GM21717 (cell line): ENCODE results near the gene SAMD13.

ENCODE experiments used
- ATAC-seq: cut with Tn5 transposase; IDR thresholded peaks from one replicate; pipeline ENCODE4 v1.9.1; 2021; ENCODE audit warnings: mild to moderate bottlenecking, moderate library complexity; ENCODE audit not compliant: unreplicated experiment

The SAMD13 gene

GRCh38 chr1:84301004-84301784 lies at the start of gene SAMD13:
Gene SAMD13 (plus strand): TSS chr1:84301708. CDS start chr1:84303235, 1,527 bp downstream.
- no peak for ATAC-seq

- ATAC-seq, result no peak
These were observed 48.5 kb upstream of the SAMD13 start for GRCh38 chr1:84253036-84253435.

GRCh38 chr1:84253891-84254290 lies 47.6 kb upstream of the SAMD13 start:
- ATAC-seq, result no peak

- ATAC-seq, result no peak
These were observed 46.7 kb upstream of the SAMD13 start for GRCh38 chr1:84254703-84255238.

GRCh38 chr1:84255582-84255981 lies 45.9 kb upstream of the SAMD13 start:
- no peak for ATAC-seq

- ATAC-seq, result no peak
These were observed 43.9 kb upstream of the SAMD13 start for GRCh38 chr1:84257617-84258016.

GRCh38 chr1:84259376-84259775 lies 42.1 kb upstream of the SAMD13 start:
- ATAC-seq, result no peak

GRCh38 chr1:84259989-84260388 lies 41.5 kb upstream of the SAMD13 start:
- no peak for ATAC-seq

- no peak for ATAC-seq
These were observed 40.5 kb upstream of the SAMD13 start for GRCh38 chr1:84260852-84261518.

GRCh38 chr1:84264961-84265360 lies 36.5 kb upstream of the SAMD13 start:
- no peak for ATAC-seq

GRCh38 chr1:84265867-84266266 lies 35.6 kb upstream of the SAMD13 start:
- ATAC-seq, result no peak

GRCh38 chr1:84266748-84267147 lies 34.8 kb upstream of the SAMD13 start:
- ATAC-seq, result no peak

- no peak for ATAC-seq
These were observed 34.0 kb upstream of the SAMD13 start for GRCh38 chr1:84267476-84267875.

GRCh38 chr1:84268346-84268745 lies 33.2 kb upstream of the SAMD13 start:
- ATAC-seq, result no peak

- no peak for ATAC-seq
These were observed 32.2 kb upstream of the SAMD13 start for GRCh38 chr1:84269306-84269705.

- peak; percentile 99 for ATAC-seq
These were observed 29.9 kb upstream of the SAMD13 start for GRCh38 chr1:84271441-84272151.

GRCh38 chr1:84272401-84272800 lies 29.1 kb upstream of the SAMD13 start:
- ATAC-seq, result no peak

GRCh38 chr1:84277343-84278059 lies 24.0 kb upstream of the SAMD13 start:
- ATAC-seq, result no peak

GRCh38 chr1:84278905-84279304 lies 22.6 kb upstream of the SAMD13 start:
- no peak for ATAC-seq

GRCh38 chr1:84280912-84281311 lies 20.6 kb upstream of the SAMD13 start:
- ATAC-seq, result no peak

GRCh38 chr1:84282780-84283333 lies 18.7 kb upstream of the SAMD13 start:
- ATAC-seq, result no peak
